Stimulated activated CD8-positive, alpha-beta memory T cell treated with anti-CD3 and anti-CD28 coated beads, Interleukin-4, amount 100 ng/mL, for 24 hours (primary cell): Measurements from ENCODE around the gene TMEM123.
"Not testable (repeated sequence)": the region's sequence is repeated elsewhere in the genome, so short reads cannot be mapped to it uniquely, and the experiment has no call there.

ENCODE experiments used
- DNase-seq: peaks from one replicate; pipeline ENCODE4 v3.0.0-alpha.2; 2020; ENCODE audit warnings: low read depth

Gene TMEM123

DNA sequence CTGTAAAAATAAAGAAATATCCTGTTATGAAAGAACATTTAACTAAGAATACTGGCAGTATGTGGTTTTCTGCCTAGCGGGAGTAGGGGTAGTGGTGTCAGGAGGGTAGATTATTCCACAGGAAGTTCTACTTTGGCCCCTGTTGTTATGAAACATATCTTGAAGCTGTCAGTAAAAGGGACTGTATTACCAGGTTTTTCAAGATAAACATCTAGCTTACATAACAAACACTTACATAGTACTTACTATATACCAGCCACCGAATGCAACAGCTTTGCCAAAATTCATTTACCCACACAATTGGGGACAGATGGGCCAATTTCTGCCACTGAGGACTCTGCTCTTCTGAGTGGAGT lies 3.7 kb downstream of the TMEM123 start:
- no peak for DNase-seq

DNA sequence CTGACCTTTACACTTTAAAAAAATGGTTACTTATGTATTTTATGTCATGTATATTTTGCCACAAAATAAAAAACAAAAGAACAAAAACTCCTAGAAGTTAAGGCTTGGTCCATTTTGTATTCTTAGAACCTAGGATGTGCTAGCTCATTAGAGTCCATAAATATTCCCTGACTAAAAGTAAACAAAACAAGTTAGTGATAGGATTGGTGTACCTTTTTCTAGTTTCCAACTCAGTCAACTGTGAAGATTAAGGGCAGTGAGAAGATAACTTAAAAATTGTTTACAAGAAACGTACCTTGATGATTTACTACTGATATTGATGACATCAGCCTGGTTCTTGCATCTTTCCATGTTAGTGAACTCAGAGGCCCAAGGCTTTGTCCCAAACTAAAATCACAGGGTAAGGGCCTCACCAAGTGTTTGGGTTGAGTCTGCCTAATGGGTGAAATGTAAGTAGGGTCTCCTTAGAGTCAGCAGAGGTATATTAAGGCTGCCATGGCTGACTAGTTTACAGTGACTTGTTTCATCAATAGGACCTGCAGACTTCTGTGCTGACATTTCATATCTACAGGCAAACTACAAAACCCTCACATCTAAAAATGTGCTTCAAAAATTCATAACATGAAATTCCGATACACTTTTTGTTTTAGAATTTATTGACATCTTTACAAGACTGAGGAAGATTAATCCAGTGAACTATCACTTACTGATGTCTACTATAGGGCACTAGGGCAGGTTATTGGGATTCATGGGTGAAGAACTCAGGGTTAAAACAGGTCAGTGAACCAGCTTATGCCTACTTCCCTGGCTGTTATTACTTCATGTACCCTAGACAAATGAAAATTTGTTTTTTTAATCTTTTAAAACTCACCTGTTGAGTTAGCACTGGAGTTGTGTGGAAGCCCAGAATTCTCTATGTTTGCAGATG lies 4.4 kb downstream of the TMEM123 start:
- no peak for DNase-seq

DNA sequence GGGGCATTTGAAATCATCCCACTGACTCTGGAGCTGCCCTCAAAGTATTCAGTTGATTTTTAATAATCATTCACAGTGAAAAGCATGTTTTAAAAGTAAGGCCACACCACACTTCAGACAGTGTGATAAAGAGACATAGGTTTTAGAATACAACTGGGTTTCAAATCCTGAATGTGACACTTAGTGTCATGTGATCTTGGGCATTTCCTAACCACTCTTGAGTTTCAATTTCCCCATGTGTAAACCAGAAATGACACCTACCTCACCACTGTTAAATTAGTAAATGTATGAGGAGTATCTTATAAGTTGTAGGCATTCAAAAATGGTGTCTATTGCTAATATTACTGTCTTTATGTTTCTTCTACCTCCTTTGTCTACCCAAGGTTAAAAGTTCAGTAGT lies 5.4 kb downstream of the TMEM123 start:
- DNase-seq, result no peak

DNA sequence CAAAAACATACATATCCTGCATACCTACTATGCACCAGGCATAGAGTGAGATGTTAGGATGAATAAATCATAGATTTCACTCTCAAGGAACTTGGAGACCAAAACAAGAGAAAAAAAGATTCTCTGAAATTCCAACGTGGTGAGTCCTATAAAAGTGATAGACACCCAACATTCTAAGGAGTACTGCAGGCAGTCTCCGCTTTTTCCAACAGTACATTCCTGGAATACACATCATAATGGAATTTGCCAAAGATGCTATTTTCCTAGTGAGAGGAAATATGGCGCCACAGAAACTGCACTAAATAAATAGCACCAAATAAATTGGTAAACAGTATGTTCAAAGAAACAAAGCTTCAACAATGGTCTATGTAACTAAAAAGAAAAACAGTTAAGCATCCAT lies 6.0 kb downstream of the TMEM123 start:
- DNase-seq, result no peak

DNA sequence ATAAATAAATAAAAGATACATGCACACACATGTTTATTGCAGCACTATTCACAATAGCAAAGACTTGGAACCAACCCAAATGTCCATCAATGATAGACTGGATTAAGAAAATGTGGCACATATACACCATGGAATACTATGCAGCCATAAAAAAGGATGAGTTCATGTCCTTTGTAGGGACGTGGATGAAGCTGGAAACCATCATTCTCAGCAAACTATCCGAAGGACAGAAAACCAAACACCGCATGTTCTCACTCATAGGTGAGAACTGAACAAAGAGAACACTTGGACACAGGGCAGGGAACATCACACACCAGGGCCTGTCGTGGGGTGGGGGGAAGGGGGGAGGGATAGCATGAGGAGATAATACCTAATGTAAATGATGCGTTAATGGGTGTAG lies 7.9 kb downstream of the TMEM123 start:
- DNase-seq, result not testable (repeated sequence)

DNA sequence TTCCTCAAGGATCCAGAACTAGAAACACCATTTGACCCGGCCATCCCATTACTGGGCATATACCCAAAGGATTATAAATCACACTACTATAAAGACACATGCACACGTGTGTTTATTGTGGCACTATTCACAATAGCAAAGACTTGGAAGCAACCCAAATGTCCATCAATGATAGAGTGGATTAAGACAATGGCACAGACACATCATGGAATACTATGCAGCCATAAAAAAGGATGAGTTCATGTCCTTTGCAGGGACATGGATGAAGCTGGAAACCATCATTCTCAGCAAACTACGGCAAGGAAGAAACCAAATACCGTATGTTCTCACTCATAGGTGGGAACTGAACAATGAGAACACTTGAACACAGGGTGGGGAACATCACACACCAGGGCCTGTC lies 8.4 kb downstream of the TMEM123 start:
- not testable (repeated sequence) for DNase-seq

DNA sequence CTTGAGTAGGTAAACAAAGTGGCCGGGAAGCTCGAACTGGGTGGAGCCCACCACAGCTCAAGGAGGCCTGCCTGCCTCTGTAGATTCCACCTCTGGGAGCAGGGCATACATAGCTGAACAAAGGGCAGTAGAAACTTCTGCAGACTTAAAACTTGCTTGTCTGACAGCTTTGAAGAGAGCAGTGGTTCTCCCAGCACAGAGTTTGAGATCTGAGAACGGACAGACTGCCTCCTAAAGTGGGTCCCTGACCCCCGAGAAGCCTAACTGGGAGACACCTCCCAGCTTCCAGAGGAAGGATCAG lies 13.6 kb downstream of the TMEM123 start:
- not testable (repeated sequence) for DNase-seq

DNA sequence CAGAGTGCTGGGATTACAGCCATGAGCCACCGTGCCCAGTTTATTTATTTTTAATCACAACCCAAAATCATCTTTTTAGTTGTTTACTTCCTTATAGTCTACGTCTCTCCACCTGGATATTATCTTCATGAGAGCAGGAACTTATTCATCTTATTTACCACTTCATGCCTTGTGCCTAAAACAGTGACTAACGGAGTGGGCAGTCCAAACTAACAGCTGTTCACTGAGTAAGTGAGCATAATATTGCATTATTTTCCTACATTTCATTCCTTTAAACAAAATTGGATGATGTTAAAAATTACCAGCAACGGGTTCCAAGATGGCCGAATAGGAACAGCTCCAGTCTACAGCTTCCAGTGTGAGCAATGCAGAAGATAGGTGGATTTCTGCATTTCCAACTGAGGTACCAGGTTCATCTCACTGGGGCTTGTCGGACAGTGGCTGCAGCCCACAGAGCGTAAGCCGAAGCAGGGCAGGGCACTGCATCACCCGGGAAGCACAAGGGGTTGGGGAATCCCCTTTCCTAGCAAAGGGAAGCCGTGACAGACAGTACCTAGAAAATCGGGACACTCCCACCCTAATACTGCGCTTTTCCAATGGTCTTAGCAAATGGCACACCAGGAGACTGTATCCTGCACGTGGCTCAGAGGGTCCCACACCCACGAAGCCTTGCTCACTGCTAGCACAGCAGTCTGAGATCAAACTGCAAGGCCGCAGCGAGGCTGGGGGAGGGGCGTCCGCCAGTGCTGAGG lies 14.1 kb downstream of the TMEM123 start:
- DNase-seq, result no peak

DNA sequence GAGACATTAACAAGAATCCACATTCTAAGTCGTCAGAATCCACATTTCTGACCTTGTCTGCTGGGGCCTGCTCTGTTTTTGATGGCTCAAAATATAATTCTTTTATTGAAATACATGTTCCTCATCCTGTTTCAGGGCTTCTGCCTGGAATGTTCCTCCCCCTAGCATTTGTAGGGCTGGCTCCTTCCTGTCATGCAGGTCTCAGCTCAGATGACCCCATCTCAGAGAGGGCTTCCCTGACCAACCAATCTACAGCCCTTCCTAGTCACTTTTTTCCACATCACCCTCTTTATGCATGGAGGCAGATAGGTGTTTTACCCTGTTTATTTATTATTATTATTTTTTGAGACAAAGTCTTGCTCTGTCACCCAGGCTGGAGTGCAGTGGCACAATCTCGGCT lies 14.8 kb downstream of the TMEM123 start:
- DNase-seq, result no peak

DNA sequence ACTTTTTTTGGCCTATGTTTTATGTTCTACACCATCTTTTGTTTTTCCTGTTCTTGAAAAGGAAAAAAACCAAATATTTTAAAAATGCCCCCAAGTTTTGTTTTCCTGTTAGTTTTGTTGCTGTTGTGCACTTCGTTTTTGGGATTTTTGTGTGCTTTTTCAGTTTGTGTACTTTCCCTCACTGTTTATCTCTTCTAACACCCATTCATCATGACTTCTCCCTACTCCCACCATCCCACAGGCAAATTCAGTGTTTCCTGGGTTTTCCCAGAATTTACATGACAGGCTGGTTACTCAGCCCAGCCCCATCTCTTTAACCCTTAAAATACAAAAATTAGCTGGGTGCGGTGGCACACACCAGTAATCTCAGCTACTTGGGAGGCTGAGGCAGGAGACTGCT lies 15.6 kb downstream of the TMEM123 start:
- no peak for DNase-seq

DNA sequence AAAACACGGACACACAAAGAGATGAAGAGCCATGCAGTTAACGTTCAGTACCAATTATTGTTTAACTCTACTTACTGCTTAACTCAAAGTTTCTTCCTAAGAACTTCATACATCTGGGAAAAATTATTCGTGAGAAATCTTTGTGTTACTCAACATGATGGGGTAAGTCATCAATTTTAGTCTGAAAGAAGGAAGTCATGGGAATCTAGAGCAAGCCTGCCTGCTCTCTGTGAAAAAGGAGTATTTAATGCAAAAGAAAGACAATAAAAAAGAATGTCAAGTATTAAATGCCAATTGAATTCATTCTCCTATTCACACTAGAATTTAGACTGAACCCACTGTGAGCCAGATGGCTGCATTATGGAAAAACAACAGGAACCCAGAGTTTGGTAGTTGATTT lies 16.0 kb downstream of the TMEM123 start:
- no peak for DNase-seq

DNA sequence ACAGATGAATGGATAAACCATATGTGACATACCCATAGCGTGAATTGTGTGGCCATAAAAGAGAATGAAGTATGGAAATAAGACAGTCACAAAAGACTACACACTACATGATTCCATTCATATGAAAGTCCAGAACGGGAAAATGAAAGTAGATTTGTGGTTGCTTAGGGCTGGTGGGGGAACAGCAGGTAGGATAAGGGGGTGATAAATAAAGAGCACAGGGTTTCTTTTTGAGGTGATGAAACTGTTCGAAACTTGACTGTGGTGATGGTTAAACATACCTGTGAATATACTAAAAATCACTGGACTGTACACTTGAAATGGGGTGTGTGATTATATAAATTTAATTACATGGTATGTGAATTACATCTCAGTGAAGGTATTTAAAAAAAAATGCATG lies 16.9 kb downstream of the TMEM123 start:
- DNase-seq, result no peak

DNA sequence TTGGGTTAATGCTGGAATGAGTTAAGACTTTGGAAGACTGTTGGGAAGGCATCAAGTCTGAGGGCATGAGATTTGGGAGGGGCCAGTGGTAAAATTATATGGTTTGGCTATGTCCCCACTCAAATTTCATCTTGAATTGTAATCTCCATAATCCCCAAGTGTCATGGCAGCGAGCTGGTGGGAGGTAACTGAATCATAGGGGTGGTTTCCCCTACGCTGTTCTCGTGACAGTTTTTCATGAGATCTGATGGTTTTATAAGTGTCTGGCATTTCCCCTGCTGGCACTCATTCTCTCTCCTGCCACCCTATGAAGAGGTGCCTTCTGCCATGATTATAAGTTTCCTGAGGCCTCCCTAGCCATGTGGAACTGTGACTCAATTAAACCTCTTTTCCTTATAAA lies 19.0 kb downstream of the TMEM123 start:
- not testable (repeated sequence) for DNase-seq

DNA sequence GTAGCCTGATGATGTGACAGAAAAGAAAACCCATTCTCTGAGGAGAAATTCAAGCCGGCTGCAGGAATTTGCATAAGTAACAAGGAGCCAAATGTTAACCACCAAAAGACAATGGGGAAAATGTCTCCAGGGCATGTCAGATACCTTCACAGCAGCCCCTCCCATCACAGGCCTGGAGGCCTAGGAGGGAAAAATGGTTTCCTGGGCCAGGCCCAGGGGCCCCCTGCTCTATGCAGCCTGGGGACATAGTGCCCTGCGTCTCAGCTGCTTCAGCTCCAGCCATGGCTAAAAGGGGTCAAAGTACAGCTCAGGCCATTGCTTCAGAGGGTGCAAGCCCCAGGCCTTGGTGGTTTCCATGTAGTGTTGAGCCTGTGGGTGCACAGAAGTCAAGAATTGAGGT lies 20.0 kb downstream of the TMEM123 start:
- DNase-seq, result not testable (repeated sequence)

DNA sequence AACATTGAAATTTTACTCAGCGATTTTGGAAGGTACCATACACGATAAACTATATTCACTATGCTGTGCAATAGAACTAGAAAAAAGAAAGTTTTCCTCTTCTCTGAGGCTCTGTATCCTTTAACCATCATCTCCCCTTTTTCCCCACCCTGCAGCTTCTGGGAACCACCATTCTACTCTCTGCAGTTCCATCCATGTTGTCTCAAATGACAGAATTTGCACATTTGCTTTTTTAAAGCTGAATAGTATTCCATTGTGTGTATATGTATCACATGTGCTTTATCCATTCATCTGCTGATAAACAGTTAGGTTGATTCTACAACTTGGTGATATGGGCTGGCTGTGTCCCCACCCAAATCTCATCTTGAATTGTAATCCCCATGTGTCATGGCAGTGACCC lies 21.2 kb downstream of the TMEM123 start:
- DNase-seq, result no peak

DNA sequence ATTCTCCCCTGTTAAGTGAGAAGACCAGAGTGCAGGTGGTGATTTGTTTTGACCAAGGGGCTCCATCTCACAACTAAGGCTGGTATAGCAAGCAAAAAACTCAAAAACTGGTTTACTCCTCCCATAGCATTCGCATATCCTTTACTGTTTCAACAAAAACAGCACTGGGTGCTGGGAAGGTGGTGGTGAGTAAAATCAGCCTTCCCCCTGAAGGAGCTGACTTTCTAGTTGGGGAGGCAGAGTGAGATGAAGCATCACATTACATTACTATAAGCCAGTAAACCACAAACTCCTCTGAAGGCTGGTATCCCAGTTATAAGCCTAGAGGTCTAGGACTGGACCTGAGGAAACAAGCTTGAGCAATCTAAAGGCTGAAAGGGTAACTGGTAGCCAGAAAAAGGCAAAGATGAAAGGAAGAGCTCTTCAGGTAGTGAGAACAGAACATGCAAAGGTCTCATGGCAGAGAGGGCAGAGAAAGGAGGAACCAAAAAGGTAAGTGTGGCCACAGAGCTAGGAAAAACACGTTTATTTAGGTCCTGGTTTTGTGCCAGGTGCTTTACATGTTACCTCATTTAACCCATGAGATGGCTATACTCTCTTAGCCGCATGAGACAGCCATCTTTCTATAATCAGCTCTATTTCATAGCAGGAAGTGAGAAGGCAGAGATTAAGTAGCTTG lies 22.3 kb downstream of the TMEM123 start:
- DNase-seq, result no peak

DNA sequence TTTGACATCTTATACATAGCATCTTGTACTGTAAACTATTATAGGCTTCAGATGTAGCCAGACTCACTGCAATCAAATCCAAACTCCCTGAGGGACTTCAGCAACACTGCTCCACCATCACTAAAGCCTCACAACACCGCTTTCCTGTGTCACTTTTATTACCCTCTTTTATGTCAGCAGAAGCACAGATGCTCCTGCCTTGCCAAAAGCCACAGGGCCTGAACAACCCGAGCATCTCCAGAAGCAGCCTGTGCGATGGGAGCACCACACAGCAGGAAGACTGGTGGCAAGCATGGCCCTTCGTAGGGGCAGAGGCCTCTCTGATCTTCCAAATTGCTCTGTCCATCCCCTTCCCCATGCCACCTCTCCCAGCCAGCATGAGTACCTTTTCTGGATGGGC lies 22.9 kb downstream of the TMEM123 start:
- no peak for DNase-seq

DNA sequence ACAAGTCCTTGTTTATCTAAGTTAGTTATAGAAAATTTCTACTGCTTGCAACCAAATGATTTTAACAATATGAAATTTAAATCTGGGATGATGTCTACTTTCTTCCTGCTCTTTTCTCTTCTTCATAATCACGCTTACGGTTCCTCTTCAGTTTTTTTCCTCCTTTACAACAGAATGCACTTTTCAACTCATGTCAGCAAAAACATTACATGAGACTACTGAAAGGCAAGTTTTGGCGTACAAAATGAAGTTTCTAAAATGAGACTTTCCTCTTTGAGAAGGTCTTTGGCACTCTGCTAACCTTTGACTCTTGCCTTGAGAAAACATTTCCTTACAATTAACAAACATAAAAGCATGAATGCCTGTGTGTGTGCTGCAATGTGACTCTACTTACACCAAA lies 23.3 kb downstream of the TMEM123 start:
- DNase-seq, result no peak

DNA sequence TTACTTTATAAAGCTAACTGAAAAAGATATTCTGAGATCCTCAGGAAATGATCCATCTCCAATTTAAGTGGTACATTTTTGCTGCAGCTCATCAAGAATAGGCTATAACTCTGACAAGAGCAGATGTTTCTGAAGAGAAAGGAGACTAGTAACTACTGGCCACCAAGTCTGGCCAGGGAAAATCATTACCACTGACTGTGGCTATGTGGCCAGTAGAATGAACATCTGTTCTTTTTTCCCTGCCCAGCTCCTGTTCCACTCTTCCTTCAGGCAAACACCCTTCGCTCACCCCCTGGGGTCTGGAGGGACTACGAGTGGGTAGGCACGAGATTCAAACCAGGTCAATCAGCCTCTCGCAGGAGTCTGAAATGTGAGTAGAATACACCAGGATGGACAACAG lies 23.9 kb downstream of the TMEM123 start:
- no peak for DNase-seq

DNA sequence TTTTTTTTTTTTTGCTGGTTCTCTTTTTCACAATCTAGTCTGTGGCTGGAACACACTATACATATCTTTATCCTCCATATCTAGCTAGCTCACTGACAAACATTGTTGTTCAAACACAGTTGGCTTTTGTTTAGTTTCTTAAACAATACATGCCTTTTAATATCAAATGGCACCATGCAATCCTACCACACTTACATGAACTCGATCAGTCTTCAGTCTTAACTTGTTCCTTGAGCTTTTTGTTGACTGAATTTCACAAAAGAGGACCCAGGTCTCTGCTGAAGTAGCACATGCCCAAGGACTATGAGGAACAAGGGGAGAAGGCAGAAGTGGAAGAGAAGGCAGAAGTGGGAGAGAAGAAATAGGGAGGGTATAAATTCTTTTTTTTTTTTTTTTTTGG lies 25.5 kb downstream of the TMEM123 start:
- no peak for DNase-seq

DNA sequence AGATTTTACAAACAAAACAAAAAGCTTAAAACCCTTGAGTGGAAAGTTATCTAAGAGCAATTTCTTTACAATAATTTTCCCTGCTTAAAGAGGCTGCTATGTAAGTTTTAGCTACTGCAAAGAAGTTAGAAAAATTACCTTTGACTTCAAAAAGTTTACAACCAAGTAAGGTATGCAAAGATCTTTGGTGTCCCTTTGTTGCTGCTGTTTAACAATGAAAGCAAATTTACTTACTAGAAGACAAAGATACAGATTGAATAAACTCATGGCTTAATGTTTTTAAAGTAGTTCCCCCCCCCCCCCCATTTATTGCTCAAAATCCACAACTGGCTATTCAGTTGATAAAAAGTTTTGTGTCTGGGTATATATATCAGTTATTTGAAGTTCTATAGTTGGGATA lies 26.0 kb downstream of the TMEM123 start:
- DNase-seq, result no peak

DNA sequence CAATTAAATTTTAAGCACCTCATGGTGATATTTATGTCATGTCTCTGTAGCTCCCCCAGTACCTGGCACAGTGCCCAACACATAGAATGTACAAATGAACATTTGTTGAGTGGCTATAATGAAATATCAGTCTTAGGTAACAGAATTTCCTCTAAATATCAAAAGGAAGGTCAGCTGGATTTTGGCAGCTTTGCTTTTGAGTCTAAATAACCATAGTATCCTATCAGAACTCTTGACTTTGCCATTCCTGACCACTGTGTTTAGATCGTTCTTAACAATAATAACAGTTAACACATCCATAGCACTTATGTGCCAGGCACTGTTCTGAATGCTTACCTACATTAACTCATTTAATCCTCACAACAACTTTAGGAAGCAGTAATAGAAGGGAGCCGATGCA lies 26.6 kb downstream of the TMEM123 start:
- no peak for DNase-seq

DNA sequence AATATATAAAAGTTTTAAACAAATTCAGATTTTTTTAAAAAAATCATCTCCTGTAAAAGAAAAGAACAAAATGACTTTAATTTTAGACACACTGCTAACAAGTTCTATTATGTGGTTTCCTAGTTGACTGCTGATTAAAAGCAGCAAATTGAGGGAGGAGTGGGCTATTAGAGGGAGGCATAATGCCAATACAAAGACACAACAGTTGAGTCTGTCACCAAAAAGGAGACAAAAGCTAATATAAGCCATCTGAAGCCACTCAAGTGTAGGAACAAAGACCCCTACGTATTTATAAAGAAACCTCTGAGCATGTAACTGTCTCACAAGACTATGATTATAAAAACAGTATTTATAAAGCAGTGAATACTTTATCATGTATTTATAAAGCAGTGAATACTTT lies 28.6 kb downstream of the TMEM123 start:
- DNase-seq, result no peak
